Progenitor cell of endocrine pancreas (in vitro differentiated cells): ENCODE measurements around the gene CRYZ. TPM values are rescaled to one million over a fixed set of nuclear protein-coding genes. Genes with fewer than 3 reads are reported as not detected.
"Not testable (repeated sequence)": the region's sequence is repeated elsewhere in the genome, so short reads cannot be mapped to it uniquely, and the experiment has no call there.

Experiments
- DNase-seq: peaks from one replicate; pipeline ENCODE4 v3.0.0; 2021; ENCODE audit warnings: low spot score; ENCODE audit not compliant: unreplicated experiment
- H3K27ac Mint-ChIP-seq: 2 replicates; pipeline ENCODE4 v1.8.0; 2021; ENCODE audit warnings: mild to moderate bottlenecking, moderate library complexity, mixed read lengths
- H3K27me3 Mint-ChIP-seq: 2 replicates; pipeline ENCODE4 v1.8.0; 2021; ENCODE audit warnings: mixed read lengths
- H3K36me3 Mint-ChIP-seq: 2 replicates; pipeline ENCODE4 v1.8.0; 2022; ENCODE audit warnings: mixed read lengths; ENCODE audit not compliant: insufficient read depth
- H3K4me1 Mint-ChIP-seq: 2 replicates; pipeline ENCODE4 v1.8.0; 2021; ENCODE audit warnings: low read depth, mixed read lengths
- H3K4me3 Mint-ChIP-seq: 2 replicates; pipeline ENCODE4 v1.8.0; 2021; ENCODE audit warnings: low read depth, mild to moderate bottlenecking, moderate library complexity, mixed read lengths
- H3K9me3 Mint-ChIP-seq: 2 replicates; pipeline ENCODE4 v1.8.0; 2021; ENCODE audit warnings: low read depth, mixed read lengths
- CTCF ChIP-seq: fragments of 200-600 bp; sonication (generic); IDR thresholded peaks from one replicate; pipeline ENCODE4 v1.5.0; 2021; ENCODE audit warnings: antibody characterized with exemption, mild to moderate bottlenecking; ENCODE audit not compliant: unreplicated experiment
- total RNA-seq: library from RNA; stranded (reverse); gene quantifications from 2 replicates; pipeline ENCODE4 v1.2.1, GENCODE V29; 2021

Gene CRYZ
- total RNA-seq, 1 donor from 2014 or later: 32.5 TPM

- Mint-ChIP-seq H3K36me3 (no peaks in the 10 kb centered on the region), H3K9me3 (peaks cover 7% of the 10 kb centered on the region), H3K4me1 (no peaks in the 10 kb centered on the region), H3K27ac (no peak within 1 kb of the TSS), H3K4me3 (peak within 1 kb of the TSS; percentile 63), H3K27me3 (peaks cover 30% of the 10 kb centered on the region)
- no peak for TF ChIP-seq CTCF
- no peak for DNase-seq
Measured at GRCh38 chr1:74673351-74674111, 59.3 kb downstream of the CRYZ start, which contains the start of gene ERICH3. TSS of gene ERICH3 (minus strand) at chr1:74673792. CDS start at chr1:74673519, 273 bp downstream.

- not testable (repeated sequence) for H3K4me1 Mint-ChIP-seq, DNase-seq, H3K9me3 Mint-ChIP-seq, H3K4me3 Mint-ChIP-seq, H3K27ac Mint-ChIP-seq, H3K36me3 Mint-ChIP-seq
- peaks cover 26% of the 10 kb centered on the region for H3K27me3 Mint-ChIP-seq
Measured at GRCh38 chr1:74670866-74671265, 62.0 kb downstream of the CRYZ start.

Other genes with a start within 250 kb of the CRYZ start
- gene LRRC53, start 220.4 kb downstream of the CRYZ start, total RNA-seq: 0.07 TPM in 1 of 2 replicates, not detected in the other
- gene ERICH3, start 59.3 kb downstream of the CRYZ start, total RNA-seq: 1.1 and 1.5 TPM in 2 replicates
- gene TYW3, start 102 bp upstream of the CRYZ start, total RNA-seq: 9.1 and 10.3 TPM in 2 replicates